PC-3 (cell line): ENCODE results near the gene AIRE. TPM values are rescaled to one million over a fixed set of nuclear protein-coding genes. Genes with fewer than 3 reads are reported as not detected.

Source experiments
- ATAC-seq: fragments of 200-7000 bp; cut with Tn5 transposase; 2 replicates; pipeline ENCODE4 v1.9.1; 2020; ENCODE audit warnings: mild to moderate bottlenecking, moderate library complexity
- BruUV-seq: library from RNA; stranded (reverse); fragments of 400-500 nt; replicated peaks from 2 replicates; lab custom pipeline; 2021; lab: Mats Ljungman, UMichigan
- CTCF ChIA-PET: fragments of 300-600 bp; sonication (Branson Sonifier 250); formaldehyde crosslinking; loops from one replicate; lab custom pipeline; 2022; ENCODE audit warnings: antibody characterized with exemption; lab: Charles Lee
- POLR2A ChIA-PET: fragments of 300-600 bp; sonication (Branson Sonifier 250); formaldehyde crosslinking; loops from one replicate; lab custom pipeline; 2022; ENCODE audit warnings: antibody characterized with exemption; ENCODE audit not compliant: unreplicated experiment; lab: Charles Lee
- DNase-seq: peaks from one replicate; pipeline ENCODE4 v3.0.0-alpha.2; 2015
- H2AFZ ChIP-seq: fragments of 300-600 bp; sonication (generic); 2 replicates; pipeline ENCODE4 v1.6.0; 2016; ENCODE audit warnings: antibody characterized with exemption, low read length
- H3F3A ChIP-seq: fragments of 300-600 bp; sonication (generic); one replicate; pipeline ENCODE4 v1.6.0; 2017; ENCODE audit warnings: antibody characterized with exemption, low read length, control low read depth, mild to moderate bottlenecking; ENCODE audit not compliant: unreplicated experiment
- H3K27ac ChIP-seq: fragments of 300-600 bp; sonication (generic); 2 replicates; pipeline ENCODE4 v1.5.1; 2016; ENCODE audit warnings: mild to moderate bottlenecking, low read length
- H3K27me3 ChIP-seq: fragments of 300-600 bp; sonication (generic); 2 replicates; pipeline ENCODE4 v1.6.1; 2016; ENCODE audit warnings: low read length, mixed read lengths
- H3K36me3 ChIP-seq: fragments of 300-600 bp; sonication (generic); 2 replicates; pipeline ENCODE4 v1.6.1; 2016; ENCODE audit warnings: low read depth, mixed run types, low read length, mixed read lengths
- H3K4me1 ChIP-seq: fragments of 300-600 bp; sonication (generic); 2 replicates; pipeline ENCODE4 v1.5.1; 2016; ENCODE audit warnings: low read length; ENCODE audit not compliant: insufficient read depth
- H3K4me2 ChIP-seq: fragments of 300-600 bp; sonication (generic); 2 replicates; pipeline ENCODE4 v1.6.0; 2016; ENCODE audit warnings: low read length
- H3K4me3 ChIP-seq: fragments of 300-600 bp; sonication (generic); 2 replicates; pipeline ENCODE4 v1.5.1; 2016; ENCODE audit warnings: mild to moderate bottlenecking, low read length, mixed read lengths
- H3K79me2 ChIP-seq: fragments of 300-600 bp; sonication (generic); 2 replicates; pipeline ENCODE4 v1.6.1; 2017; ENCODE audit warnings: low read length, mixed read lengths
- H3K9ac ChIP-seq: fragments of 300-600 bp; sonication (generic); 2 replicates; pipeline ENCODE4 v1.6.0; 2016; ENCODE audit warnings: mild to moderate bottlenecking, low read length
- H3K9me2 ChIP-seq: fragments of 300-600 bp; sonication (generic); replicated peaks from 2 replicates; pipeline ENCODE4 v1.6.1; 2016; ENCODE audit warnings: mixed run types, low read length, mixed read lengths
- H3K9me3 ChIP-seq: fragments of 300-600 bp; sonication (generic); 2 replicates; pipeline ENCODE4 v1.6.1; 2016; ENCODE audit warnings: low read length, mixed read lengths
- H4K20me1 ChIP-seq: fragments of 300-600 bp; sonication (generic); 2 replicates; pipeline ENCODE4 v1.6.1; 2016; ENCODE audit warnings: low read length, mixed read lengths
- EZH2 ChIP-seq: fragments of 300-600 bp; sonication (generic); IDR thresholded peaks from one replicate; pipeline ENCODE4 v1.6.1; 2017; ENCODE audit warnings: antibody characterized with exemption, mild to moderate bottlenecking, low read length; ENCODE audit not compliant: unreplicated experiment
- EZH2phosphoT487 ChIP-seq: fragments of 300-600 bp; sonication (generic); IDR thresholded peaks from 2 replicates; pipeline ENCODE4 v1.6.1; 2018; ENCODE audit warnings: mild to moderate bottlenecking, antibody characterized with exemption, low read length, borderline replicate concordance
- intact Hi-C: fragments of 100-400 bp; cut with micrococcal nuclease; formaldehyde crosslinking; loops from 2 replicates; pipeline ENCODE4 v1.9.0; 2023
- total RNA-seq: library from RNA; depleted of rRNA; stranded (reverse); fragments of >200 nt; gene quantifications from 2 replicates; pipeline ENCODE4 v1.2.3, GENCODE V29; 2014
- TF ChIP-seq, protein P1 (sequence below): fragments of 300-600 bp; sonication (generic); conservative IDR thresholded peaks from 2 replicates; pipeline ENCODE4 v1.5.1; 2017; ENCODE audit warnings: antibody characterized with exemption, low read depth, mild to moderate bottlenecking, low read length

AIRE gene
- total RNA-seq, 1 experiment from 2014 or later, result not detected

DNA sequence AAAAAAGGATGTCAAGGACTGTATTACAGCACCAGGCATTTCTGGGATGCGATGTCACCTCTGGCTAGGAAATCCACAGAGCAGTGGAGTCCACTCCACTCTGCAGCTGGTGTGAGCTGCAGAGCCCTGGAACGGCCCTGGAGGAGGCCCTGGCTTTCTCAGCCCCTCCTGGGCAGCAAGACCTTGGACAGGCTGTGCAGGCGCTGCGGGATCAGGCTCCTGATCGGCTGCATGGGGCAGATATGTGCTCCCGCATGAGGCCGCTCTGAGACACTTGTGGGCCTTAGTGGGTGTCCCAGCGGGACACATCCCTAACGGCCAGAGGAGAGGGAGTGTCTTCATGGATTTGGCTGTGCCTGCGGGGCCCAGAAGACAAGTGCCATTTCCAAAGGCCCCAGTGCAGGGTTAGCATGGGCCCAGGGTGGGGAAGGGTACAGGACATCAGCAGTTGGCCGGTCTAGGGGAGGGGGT is 30.1 kb upstream of the AIRE start:
- no peak overlapping the region for H3K4me2 ChIP-seq
- DNase-seq, result no peak
- H3K9ac ChIP-seq, result no peak overlapping the region
- no peak for ATAC-seq
- no peak overlapping the region for H3K27ac ChIP-seq
- intact Hi-C loops, result no loop called here
- no peak overlapping the region for H2AFZ ChIP-seq
- ChIA-PET POLR2A (no interaction called here), CTCF (no interaction called here)
- BruUV-seq, result no TSS peak
- H3K4me3 ChIP-seq, result no peak overlapping the region
- no peaks in the 10 kb centered on the region for H3K4me1 ChIP-seq
- no peaks in the 10 kb centered on the region for H3K79me2 ChIP-seq
- H3F3A ChIP-seq, result no peaks in the 10 kb centered on the region
- no peaks in the 10 kb centered on the region for H4K20me1 ChIP-seq
- no peaks in the 10 kb centered on the region for H3K9me2 ChIP-seq
- no peaks in the 10 kb centered on the region for H3K9me3 ChIP-seq
- no peaks in the 10 kb centered on the region for H3K36me3 ChIP-seq
- H3K27me3 ChIP-seq, result no peaks in the 10 kb centered on the region
- TF ChIP-seq EZH2, result no peak
- TF ChIP-seq, protein P1, sequence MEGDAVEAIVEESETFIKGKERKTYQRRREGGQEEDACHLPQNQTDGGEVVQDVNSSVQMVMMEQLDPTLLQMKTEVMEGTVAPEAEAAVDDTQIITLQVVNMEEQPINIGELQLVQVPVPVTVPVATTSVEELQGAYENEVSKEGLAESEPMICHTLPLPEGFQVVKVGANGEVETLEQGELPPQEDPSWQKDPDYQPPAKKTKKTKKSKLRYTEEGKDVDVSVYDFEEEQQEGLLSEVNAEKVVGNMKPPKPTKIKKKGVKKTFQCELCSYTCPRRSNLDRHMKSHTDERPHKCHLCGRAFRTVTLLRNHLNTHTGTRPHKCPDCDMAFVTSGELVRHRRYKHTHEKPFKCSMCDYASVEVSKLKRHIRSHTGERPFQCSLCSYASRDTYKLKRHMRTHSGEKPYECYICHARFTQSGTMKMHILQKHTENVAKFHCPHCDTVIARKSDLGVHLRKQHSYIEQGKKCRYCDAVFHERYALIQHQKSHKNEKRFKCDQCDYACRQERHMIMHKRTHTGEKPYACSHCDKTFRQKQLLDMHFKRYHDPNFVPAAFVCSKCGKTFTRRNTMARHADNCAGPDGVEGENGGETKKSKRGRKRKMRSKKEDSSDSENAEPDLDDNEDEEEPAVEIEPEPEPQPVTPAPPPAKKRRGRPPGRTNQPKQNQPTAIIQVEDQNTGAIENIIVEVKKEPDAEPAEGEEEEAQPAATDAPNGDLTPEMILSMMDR, result no peak
- TF ChIP-seq EZH2phosphoT487, result no peak

DNA sequence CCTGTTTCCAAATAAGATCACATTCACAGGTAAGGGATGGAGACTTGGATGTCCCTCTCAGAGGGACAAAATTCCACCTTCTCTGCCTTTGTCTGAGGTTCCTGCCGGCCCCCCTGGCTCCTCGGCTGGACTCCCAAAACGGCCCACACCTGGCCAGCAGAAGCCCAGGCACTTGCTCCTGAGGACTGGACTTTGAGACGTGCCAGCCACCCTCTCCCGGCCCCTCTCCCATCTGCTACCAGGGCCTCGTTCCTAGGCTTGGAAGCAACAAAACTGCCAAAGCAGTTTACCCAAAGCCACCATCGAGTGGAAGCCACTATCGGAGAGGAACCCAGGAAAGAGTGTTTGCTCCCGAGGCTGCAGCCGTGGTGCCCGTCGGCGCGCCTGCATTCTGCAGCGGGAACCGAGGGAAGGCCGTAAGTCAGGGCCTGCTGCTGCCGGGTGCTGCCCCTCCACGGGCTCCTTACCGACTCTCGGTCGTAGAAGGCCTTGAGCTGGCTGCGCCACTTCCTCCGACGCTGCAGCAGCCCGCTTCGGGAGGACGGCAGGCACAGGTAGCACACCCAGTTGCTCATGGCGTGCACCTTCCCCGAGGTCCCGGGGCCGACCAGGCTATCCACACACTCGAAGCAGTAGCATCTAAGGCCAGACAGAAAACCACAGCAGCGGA is 27.5 kb upstream of the AIRE start:
- Histone ChIP-seq H3K9me3 (no peaks in the 10 kb centered on the region), H2AFZ (no peak overlapping the region), H3K9ac (no peak overlapping the region), H3K4me3 (no peak overlapping the region), H3K4me2 (no peak overlapping the region), H3K9me2 (no peaks in the 10 kb centered on the region), H3K27ac (no peak overlapping the region), H3K79me2 (no peaks in the 10 kb centered on the region), H3F3A (no peaks in the 10 kb centered on the region), H3K27me3 (no peaks in the 10 kb centered on the region), H3K4me1 (no peaks in the 10 kb centered on the region), H4K20me1 (no peaks in the 10 kb centered on the region), H3K36me3 (no peaks in the 10 kb centered on the region)
- BruUV-seq, result no TSS peak
- DNase-seq (no peak), ATAC-seq (no peak)
- intact Hi-C loops, result no loop called here
- POLR2A ChIA-PET, result no interaction called here
- TF ChIP-seq, protein P1, result no peak
- TF ChIP-seq EZH2phosphoT487 (no peak), EZH2 (no peak)
- CTCF ChIA-PET, result no interaction called here

DNA sequence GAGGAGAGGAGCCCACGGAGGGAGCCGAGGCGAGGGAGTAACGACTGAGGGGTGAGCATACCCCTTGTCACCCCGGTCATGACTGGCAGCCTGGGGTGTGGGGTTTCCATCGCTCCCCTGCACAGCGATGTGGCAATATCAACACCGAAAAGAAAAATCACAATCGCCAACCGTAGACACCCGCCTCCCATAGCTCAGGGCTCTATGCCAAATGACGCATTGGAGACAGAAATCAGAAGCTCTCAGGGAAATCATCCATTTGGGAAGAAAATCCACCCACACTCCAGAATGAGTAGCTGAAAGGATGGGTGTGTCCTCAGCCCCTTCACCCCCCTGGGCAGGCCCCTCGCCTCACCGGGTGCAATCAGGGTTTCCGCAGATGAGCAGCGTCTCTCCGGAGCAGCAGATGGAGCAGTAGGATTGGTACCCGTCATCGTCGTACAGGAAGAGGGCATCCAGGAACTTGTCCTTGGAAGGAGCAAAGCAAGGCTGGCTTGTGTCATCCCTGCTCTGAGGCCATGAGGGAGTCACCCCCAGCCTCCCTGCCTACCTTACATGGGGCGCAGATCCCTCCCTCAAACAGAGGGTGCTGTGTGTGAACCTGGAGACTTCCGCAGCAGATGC is 26.5 kb upstream of the AIRE start:
- no peak for DNase-seq
- Histone ChIP-seq H3K79me2 (no peaks in the 10 kb centered on the region), H3K4me2 (no peak overlapping the region), H4K20me1 (no peaks in the 10 kb centered on the region), H3K9me3 (no peaks in the 10 kb centered on the region), H3K4me3 (no peak overlapping the region), H3K9me2 (no peaks in the 10 kb centered on the region), H2AFZ (no peak overlapping the region), H3K4me1 (no peaks in the 10 kb centered on the region), H3F3A (no peaks in the 10 kb centered on the region), H3K27ac (no peak overlapping the region), H3K9ac (no peak overlapping the region), H3K36me3 (no peaks in the 10 kb centered on the region), H3K27me3 (no peaks in the 10 kb centered on the region)
- no TSS peak for BruUV-seq
- POLR2A ChIA-PET, result no interaction called here
- ATAC-seq, result no peak
- CTCF ChIA-PET, result no interaction called here
- no peak for TF ChIP-seq EZH2phosphoT487
- TF ChIP-seq EZH2, result no peak
- TF ChIP-seq, protein P1, result no peak
- intact Hi-C loops, result no loop called here
